Activated naive CD4-positive, alpha-beta T cell treated with Interleukin-2 at 50 U/mL for 16 hours (primary cell): ENCODE data around the gene TMEM9.

Experiments used
- DNase-seq: peaks from one replicate; pipeline ENCODE4 v3.0.0-alpha.2; 2020

The TMEM9 gene

GRCh38 chr1:201154389-201155165 lies at the start of gene TMEM9:
Gene TMEM9 (minus strand): TSS chr1:201154474. CDS start chr1:201153923, 551 bp downstream.
- DNase-seq = peak; percentile 98

DNA sequence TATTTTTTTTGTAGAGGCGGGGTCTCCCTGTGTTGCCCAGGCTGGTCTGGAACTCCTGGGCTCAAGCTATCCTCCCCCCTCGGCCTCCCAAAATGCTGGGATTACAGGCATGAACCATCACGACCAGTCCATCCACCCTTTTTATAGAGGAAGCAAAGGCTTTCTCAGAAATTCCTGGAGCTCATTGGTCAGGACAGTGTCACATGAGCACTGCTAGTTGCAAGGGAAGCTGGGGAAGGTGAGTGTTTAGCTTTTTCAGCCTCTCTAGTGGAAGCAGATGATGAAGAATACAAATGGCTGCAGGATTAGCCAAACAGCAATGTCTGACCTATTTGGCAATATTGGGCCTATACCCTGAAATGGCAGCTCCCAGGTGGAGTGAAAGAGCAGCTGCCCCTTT lies 44.3 kb upstream of the TMEM9 start:
- no peak for DNase-seq

DNA sequence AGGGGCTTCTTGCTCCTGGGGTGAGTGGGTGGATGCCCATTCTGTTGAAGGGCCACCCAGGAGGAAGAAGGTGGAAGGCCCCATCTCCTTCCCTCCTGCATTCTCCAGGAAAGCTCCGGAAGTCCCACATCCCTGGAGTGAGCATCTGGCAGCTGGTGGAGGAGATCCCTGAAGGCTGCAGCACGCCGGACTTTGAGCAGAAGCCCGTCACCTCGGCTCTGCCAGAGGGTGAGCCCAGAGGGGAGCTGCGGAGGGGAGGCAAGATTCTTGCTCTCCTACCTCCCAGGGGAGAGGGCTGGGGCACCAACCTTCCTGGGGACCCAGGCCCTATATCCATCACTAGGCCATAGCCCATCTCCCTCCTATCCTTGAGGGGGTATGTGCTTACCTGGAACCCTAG lies 39.8 kb upstream of the TMEM9 start:
- DNase-seq = no peak

DNA sequence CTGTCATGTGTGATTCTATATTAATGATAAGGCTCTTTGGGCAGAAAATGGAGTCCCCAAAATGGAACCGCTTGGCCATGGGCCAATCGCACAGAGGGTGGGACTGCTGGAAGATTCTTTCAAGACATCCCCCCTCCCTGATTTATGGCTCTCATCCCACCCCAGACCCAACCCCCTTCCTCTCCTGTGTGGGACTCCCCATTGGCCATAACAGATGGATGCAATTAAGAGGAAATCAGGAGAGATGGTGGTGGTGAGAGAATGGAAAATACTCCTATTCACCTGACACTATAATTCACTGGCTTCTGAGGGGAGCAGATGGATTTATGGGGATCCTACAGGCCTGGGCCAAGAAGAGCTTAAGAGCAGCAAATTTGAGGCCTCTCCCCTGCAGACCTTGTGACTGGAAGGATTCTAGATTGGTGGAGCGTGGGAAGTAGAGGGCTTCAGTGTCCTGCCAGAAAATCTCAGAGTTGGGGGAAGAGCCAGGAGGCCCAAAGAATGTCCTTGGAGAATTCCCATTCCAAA lies 38.1 kb upstream of the TMEM9 start:
- no peak for DNase-seq

GRCh38 chr1:201191653-201192260 lies 37.5 kb upstream of the TMEM9 start:
- peak; percentile 29 for DNase-seq

GRCh38 chr1:201190624-201191051 lies 36.4 kb upstream of the TMEM9 start, which contains the start of gene IGFN1:
Gene IGFN1 (plus strand): TSS chr1:201190824. CDS start chr1:201193294, 2,470 bp downstream.
- DNase-seq = no peak

DNA sequence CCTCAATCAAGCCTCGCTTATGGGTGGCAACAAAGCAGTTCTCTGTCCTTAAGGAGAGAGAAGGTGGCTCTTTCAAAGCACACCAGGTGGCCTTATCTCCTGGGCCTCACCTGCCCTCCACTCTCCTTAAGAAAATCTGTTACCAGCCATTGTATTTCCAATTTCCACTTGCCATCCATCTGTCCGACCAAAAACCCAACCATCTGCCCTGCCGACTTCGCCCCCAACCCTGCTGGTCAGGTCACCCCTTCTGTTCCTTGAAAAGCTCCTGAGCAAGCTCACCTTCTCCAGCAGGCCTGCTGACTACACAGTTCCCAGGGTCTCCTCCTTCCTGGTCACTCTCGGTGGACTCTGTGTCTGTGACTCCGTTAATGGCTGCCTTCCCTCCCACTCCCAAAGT lies 35.7 kb upstream of the TMEM9 start:
- DNase-seq = no peak

DNA sequence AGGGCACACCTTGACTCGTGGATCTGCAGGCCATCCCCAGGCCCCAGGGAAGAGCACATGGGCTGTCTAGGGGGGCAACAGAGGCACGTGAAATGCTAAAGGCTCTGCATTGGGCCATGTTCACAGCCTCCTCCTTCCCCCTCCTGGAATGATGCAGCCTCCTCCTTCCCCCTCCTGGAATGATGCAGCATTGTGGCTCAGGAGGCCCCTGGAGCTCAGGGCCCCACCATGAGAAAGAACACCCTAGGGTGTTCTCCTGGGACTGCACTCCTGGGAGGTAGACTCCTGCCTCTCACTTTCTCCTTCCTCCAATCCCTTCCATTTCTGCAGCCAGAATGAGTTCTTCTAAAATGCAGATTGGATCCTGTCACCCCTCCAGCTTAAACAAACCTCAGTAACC lies 34.8 kb upstream of the TMEM9 start:
- DNase-seq = no peak

DNA sequence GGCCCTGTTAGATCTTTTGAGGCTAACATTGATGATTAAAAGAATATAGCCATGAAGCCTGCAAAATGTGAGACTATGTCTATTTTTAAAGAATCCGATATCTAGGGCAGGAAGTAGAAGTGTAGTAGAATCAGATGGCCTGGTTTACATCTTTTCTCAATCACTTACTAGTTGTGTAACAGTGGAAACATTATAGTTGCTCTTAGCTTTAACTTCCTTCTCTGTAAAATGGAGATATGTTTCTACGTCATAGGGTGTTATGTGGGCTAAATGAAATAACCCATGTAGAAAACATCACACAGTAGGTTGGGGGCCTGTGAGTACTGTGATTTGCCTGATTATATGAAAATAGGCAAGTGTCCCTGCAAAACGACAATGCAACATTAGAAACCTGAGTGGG lies 31.9 kb upstream of the TMEM9 start:
- no peak for DNase-seq

GRCh38 chr1:201185527-201186128 lies 31.4 kb upstream of the TMEM9 start:
- no peak for DNase-seq

GRCh38 chr1:201185123-201185453 lies 30.8 kb upstream of the TMEM9 start:
- DNase-seq = no peak

GRCh38 chr1:201184307-201185122 lies 30.2 kb upstream of the TMEM9 start:
- no peak for DNase-seq

DNA sequence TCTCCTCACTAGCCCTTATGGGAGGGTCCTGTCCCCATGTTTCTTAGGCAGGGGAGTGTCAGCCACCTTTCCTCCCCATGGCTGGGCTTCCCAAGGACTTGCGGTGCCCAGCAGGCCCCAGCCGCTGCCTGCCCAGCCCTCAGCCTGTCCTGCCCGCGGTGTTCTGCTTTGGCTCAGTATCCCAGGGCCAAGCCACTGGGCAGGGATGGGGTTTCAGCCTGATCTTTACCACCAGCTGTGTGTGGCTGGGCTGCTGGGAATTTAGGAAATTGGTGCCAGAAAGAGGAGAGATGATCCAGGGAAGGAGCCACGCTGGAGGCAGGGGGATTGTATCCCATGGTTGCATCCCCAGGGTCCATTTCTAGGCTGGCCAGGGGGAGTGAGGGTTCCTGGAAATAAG lies 29.5 kb upstream of the TMEM9 start:
- DNase-seq = no peak

GRCh38 chr1:201183209-201183608 lies 28.9 kb upstream of the TMEM9 start:
- DNase-seq = no peak

- no peak for DNase-seq
Measured at GRCh38 chr1:201181726-201182125, 27.5 kb upstream of the TMEM9 start.

GRCh38 chr1:201181323-201181722 lies 27.0 kb upstream of the TMEM9 start:
- no peak for DNase-seq

DNA sequence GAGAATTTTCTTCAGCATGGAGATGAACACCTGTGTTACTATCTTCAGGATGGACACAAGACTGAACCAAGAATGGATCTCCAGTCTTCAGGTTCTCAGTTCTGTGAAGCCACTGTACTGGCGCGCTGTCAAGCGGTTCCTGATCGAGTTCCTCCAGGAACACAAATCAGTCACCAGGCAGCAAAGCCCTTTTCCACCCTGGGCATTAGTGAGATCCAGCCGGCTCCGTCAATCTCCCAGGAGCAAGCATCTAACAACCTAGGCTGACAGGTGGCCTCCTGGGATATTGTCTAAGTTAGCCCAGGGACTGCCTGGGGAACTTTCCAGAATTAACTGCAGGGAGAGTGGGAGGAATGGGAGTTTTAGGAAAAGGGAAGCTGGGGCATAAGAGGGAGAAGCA lies 26.6 kb upstream of the TMEM9 start:
- DNase-seq = no peak

DNA sequence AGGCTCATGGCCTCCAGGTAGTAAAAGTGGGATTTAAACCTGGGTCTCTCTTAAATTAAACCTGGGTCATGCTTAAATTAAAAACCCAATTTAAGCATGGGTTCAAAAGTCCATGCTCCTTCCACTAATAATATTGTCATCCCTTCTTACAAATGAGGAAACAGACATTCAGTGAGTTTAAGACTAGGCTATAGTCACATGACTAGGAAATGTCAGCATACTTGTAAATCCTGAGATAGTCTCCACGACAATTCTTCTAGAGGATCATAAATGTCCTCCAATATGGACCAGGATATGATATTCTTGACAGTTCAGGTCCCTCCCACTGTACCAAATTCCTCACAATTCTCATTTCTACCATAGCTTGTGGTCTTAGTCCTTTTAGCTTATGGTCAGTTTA lies 25.9 kb upstream of the TMEM9 start:
- no peak for DNase-seq

GRCh38 chr1:201178718-201179117 lies 24.4 kb upstream of the TMEM9 start:
- DNase-seq = no peak

DNA sequence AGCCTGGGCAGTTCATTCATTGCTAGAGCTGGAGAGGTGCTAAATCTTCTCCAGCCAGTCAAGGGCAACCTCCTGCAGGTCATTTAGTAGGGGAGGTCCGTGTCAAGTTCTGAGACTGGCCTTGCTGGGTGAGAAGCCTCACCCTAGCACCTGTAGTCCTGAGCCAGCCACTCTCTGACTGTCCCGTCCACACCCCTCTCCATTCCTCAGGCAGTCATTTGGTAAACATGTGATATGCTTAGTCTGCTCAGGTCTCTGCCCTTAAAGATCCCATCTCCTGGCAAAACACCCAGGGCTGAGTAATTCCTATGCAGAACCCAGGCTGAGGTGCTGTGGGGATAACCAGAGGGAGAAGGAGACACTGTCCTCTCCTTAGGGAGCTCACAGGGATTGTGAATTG lies 22.7 kb upstream of the TMEM9 start:
- DNase-seq = no peak

DNA sequence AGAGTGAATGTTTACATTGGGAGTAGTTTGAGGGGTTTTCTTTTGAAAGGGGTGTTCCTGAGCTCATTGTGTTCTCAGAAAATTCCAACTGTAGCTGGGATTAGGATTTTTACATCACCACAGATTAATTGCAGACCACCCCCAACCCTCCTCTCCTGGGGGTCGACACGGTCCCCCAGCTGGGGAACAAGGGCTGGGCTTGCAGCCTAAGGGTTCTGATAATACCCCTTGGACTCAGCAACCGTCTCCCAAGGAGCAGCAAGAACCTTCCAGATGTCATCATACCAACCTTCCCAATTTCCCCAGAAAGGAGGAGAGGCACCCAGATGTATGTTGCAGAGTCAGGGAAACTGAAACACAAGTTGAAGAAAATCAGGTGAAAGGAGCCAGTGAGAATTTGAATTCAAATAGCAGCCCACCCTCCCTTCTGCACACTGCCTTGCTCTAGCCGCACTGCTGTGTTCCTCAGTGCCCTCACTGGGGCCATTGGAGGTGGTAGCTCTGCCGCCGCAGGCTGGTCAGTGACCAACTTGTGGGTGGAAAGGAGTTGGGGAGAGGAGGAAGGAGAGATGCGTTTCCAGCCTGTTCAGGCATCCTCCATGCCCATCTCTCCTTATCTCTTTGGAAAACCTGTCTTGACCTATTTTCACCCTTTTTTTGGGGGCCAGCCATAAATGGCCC lies 21.7 kb upstream of the TMEM9 start:
- DNase-seq = no peak

- no peak for DNase-seq
Measured at GRCh38 chr1:201173736-201174135, 19.5 kb upstream of the TMEM9 start.
